Astrocyte of the spinal cord (primary cell): ENCODE results near the gene IL17C.

Source experiments
- DNase-seq: peaks from one replicate; pipeline ENCODE4 v3.0.0; 2011; ENCODE audit warnings: low read depth, low spot score
- H3K4me3 ChIP-seq: 2 replicates; pipeline ENCODE4 v1.5.1; 2011; ENCODE audit warnings: low read depth, mild to moderate bottlenecking, low read length, moderate library complexity
- CTCF ChIP-seq: IDR thresholded peaks from 2 replicates; pipeline ENCODE4 v1.5.1; 2012; ENCODE audit warnings: low read depth, mild to moderate bottlenecking, low read length, inconsistent platforms
- in situ Hi-C: cut with HindIII; loops from 2 replicates; pipeline ENCODE4 v1.10.0; 2017; ENCODE audit warnings: low sequenced_read_pairs

Gene IL17C

GRCh38 chr16:88599825-88600538 is 38.4 kb upstream of the IL17C start:
- no peak for DNase-seq
- in situ Hi-C loops, result no loop called here
- H3K4me3 ChIP-seq, result no peak overlapping the region
- no peak for TF ChIP-seq CTCF

- in situ Hi-C loops, result no loop called here
- no peak for TF ChIP-seq CTCF
- no peak for DNase-seq
- H3K4me3 ChIP-seq, result no peak overlapping the region
These were observed 37.9 kb upstream of the IL17C start for GRCh38 chr16:88600539-88600896.

- no peak for TF ChIP-seq CTCF
- H3K4me3 ChIP-seq, result no peak overlapping the region
- DNase-seq, result no peak
- in situ Hi-C loops, result no loop called here
These were observed 36.9 kb upstream of the IL17C start for GRCh38 chr16:88601313-88602036.

- no peak for DNase-seq
- no peak for TF ChIP-seq CTCF
- no peak overlapping the region for H3K4me3 ChIP-seq
- in situ Hi-C loops, result no loop called here
These were observed 36.3 kb upstream of the IL17C start for GRCh38 chr16:88602091-88602490.

GRCh38 chr16:88605186-88606147 is 32.9 kb upstream of the IL17C start:
- no peak for TF ChIP-seq CTCF
- DNase-seq, result no peak
- H3K4me3 ChIP-seq, result no peak overlapping the region
- in situ Hi-C loops, result no loop called here

- H3K4me3 ChIP-seq, result no peak overlapping the region
- TF ChIP-seq CTCF, result no peak
- DNase-seq, result no peak
- in situ Hi-C loops, result no loop called here
These were observed 32.1 kb upstream of the IL17C start for GRCh38 chr16:88606148-88606757.
